RCC 7860 (cell line): ENCODE measurements around the gene NDUFAF5.

Experiments used
- DNase-seq: peaks from one replicate; pipeline ENCODE4 v3.0.0-alpha.2; 2015; ENCODE audit warnings: low spot score
- FAIRE-seq: peaks from 2 replicates; lab custom pipeline; 2012; peaks lifted over from hg19 to GRCh38; lab: Jason Lieb, UNC

The NDUFAF5 gene

GRCh38 chr20:13865791-13866351, 81.0 kb downstream of the NDUFAF5 start:
- FAIRE-seq = no peak
- DNase-seq = no peak

GRCh38 chr20:13868331-13868730, 83.5 kb downstream of the NDUFAF5 start:
- no peak for DNase-seq
- FAIRE-seq = no peak

- DNase-seq = no peak
- FAIRE-seq = no peak
Observed at GRCh38 chr20:13870170-13870748, 85.4 kb downstream of the NDUFAF5 start.
